Neutrophil (primary cell): ENCODE results near the gene PRDM10.

Experiments used
- H3K27ac ChIP-seq: fragments of 200-600 bp; sonication (generic); 2 replicates; pipeline ENCODE4 v1.5.1; 2016; ENCODE audit warnings: mild to moderate bottlenecking, moderate library complexity
- H3K27me3 ChIP-seq: fragments of 200-600 bp; sonication (generic); 2 replicates; pipeline ENCODE4 v1.6.0; 2016; ENCODE audit warnings: mild to moderate bottlenecking
- H3K36me3 ChIP-seq: fragments of 200-600 bp; sonication (generic); 2 replicates; pipeline ENCODE4 v1.5.1; 2017
- H3K4me1 ChIP-seq, 2 experiments: fragments of 200-600 bp in 1 of 2; sonication (generic) in 1 of 2; 1 replicate in 1 of 2; 2 replicates in 1 of 2; pipeline versions ENCODE4 v1.5.1 to v1.6.1; 2013 to 2016; ENCODE audit warnings: low read depth in 1 of 2, low read length in 1 of 2, mild to moderate bottlenecking in 1 of 2, moderate library complexity in 1 of 2; ENCODE audit not compliant: control insufficient read depth in 1 of 2, insufficient read depth in 1 of 2
- H3K4me3 ChIP-seq, 2 experiments: fragments of 200-600 bp in 1 of 2; sonication (generic) in 1 of 2; 1 replicate in 1 of 2; 2 replicates in 1 of 2; pipeline ENCODE4 v1.5.1; 2013 to 2016; ENCODE audit warnings: low read depth in 1 of 2, low read length in 1 of 2, mild to moderate bottlenecking in 1 of 2, moderate library complexity in 1 of 2
- H3K9me3 ChIP-seq: fragments of 200-600 bp; sonication (generic); 2 replicates; pipeline ENCODE4 v1.5.1; 2016
- TF ChIP-seq, protein P1 (sequence below): fragments of 200-600 bp; sonication (generic); IDR thresholded peaks from 2 replicates; pipeline ENCODE4 v1.5.1; 2016; ENCODE audit warnings: antibody characterized with exemption

Gene PRDM10

DNA sequence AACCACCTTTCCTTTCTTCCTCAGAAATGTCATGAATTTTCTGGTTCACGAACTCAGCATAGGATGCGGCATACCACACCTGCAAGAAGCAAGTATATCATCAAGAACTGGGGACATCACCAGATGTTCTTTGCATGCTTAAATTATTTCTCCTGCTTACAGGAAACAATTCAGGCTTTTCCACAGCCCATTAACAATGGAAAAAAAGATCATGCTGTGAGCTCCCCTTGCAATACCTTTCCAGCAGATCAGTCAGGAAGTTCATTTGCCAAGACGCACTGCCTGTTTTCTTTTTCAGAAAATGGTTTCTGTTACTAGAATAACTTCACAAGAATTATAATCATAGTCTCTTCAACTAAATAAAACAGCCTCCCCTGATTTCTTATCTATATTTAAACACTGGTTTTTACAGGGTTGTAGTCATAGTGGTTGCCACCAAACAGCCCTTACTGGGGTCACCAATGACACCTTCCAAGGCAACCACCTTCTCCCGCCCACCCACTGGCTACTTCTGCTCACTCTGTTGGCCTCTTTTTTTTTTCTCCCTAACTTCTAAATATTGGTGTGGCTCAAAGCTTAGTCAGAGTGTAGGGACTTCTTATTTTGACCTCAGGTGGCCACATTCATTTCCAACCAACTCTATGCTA lies 64.9 kb downstream of the PRDM10 start:
- H3K9me3 ChIP-seq: no peaks in the 10 kb centered on the region

DNA sequence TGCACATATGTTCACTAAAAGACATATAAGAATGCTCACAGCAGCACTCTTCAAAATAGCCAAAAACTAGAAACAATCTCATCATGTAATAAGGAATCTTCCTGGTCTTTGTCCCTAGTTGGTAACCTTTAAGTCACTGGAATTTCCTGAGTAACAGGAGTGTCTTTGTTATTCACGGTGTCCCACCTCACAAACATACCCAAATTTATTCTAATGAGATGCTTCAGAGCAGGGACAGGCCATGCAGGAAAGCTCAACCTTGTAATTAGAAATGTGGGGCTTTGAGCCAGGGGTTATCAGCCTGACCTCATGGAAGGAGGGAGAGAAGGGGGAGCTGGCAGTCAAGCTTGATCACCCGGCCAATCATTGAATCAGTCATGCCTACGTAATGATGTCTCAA lies 66.9 kb downstream of the PRDM10 start:
- H3K4me1 ChIP-seq: peaks cover 6 to 11% of the 10 kb centered on the region in 2 experiments
- H3K27ac ChIP-seq: no peak overlapping the region
- no peaks in the 10 kb centered on the region for H3K9me3 ChIP-seq
- H3K27me3 ChIP-seq: no peaks in the 10 kb centered on the region
- peaks cover 23% of the 10 kb centered on the region for H3K36me3 ChIP-seq
- TF ChIP-seq, protein P1, sequence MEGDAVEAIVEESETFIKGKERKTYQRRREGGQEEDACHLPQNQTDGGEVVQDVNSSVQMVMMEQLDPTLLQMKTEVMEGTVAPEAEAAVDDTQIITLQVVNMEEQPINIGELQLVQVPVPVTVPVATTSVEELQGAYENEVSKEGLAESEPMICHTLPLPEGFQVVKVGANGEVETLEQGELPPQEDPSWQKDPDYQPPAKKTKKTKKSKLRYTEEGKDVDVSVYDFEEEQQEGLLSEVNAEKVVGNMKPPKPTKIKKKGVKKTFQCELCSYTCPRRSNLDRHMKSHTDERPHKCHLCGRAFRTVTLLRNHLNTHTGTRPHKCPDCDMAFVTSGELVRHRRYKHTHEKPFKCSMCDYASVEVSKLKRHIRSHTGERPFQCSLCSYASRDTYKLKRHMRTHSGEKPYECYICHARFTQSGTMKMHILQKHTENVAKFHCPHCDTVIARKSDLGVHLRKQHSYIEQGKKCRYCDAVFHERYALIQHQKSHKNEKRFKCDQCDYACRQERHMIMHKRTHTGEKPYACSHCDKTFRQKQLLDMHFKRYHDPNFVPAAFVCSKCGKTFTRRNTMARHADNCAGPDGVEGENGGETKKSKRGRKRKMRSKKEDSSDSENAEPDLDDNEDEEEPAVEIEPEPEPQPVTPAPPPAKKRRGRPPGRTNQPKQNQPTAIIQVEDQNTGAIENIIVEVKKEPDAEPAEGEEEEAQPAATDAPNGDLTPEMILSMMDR: no peak
- no peak overlapping the region for H3K4me3 ChIP-seq

More for the DNA sequence above, 64.9 kb downstream of the PRDM10 start:
- H3K27me3 ChIP-seq: no peaks in the 10 kb centered on the region
- H3K27ac ChIP-seq: no peak overlapping the region
- no peaks in the 10 kb centered on the region for H3K4me1 ChIP-seq
- peaks cover 35% of the 10 kb centered on the region for H3K36me3 ChIP-seq
- H3K4me3 ChIP-seq: no peak overlapping the region
- TF ChIP-seq, protein P1: no peak

DNA sequence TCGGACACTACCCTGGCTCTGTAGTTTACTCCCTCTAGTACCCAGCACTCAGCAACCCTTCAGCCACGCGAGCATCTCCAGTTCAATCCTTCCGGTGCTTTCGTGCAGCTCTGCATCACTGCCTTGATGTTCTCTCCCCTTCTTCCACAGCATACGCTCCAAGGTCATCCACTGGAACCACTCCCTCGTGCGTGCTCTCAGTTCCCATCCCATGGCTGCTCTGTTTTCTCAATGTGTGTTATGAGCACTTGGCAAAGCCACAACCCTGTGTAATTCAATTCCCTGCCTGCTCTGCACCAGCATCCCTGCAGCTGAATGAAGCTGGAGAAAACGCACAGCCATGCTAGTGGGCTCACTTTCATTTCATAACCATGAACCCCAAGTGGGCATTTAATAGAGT lies 68.7 kb downstream of the PRDM10 start:
- Histone ChIP-seq H3K27ac (no peak overlapping the region), H3K9me3 (no peaks in the 10 kb centered on the region), H3K36me3 (peaks cover 17% of the 10 kb centered on the region), H3K27me3 (no peaks in the 10 kb centered on the region), H3K4me1 (peaks cover 24 to 30% of the 10 kb centered on the region in 2 experiments), H3K4me3 (no peak overlapping the region)
- TF ChIP-seq, protein P1: no peak

DNA sequence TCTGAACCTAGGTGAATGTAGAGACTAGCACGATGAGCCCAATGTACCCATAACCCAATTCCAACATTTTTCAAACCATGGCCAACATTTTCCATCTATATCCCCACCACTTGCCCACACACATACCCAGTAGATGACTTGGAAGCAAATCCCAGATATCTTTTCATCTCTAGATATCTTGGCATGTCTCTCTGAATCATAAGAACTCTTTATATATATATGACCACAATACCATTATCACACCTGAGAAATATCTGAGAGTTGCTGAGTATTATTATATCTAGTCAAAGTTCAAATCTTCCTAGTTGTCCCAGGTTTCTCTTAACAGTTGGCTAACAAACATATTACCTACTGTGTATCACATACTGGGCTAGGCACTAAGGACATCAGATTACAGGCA lies 69.4 kb downstream of the PRDM10 start:
- Histone ChIP-seq H3K27me3 (no peaks in the 10 kb centered on the region), H3K4me1 (peaks cover 25 to 31% of the 10 kb centered on the region in 2 experiments), H3K36me3 (peaks cover 17% of the 10 kb centered on the region), H3K4me3 (no peak overlapping the region), H3K9me3 (no peaks in the 10 kb centered on the region), H3K27ac (no peak overlapping the region)
- TF ChIP-seq, protein P1: no peak

DNA sequence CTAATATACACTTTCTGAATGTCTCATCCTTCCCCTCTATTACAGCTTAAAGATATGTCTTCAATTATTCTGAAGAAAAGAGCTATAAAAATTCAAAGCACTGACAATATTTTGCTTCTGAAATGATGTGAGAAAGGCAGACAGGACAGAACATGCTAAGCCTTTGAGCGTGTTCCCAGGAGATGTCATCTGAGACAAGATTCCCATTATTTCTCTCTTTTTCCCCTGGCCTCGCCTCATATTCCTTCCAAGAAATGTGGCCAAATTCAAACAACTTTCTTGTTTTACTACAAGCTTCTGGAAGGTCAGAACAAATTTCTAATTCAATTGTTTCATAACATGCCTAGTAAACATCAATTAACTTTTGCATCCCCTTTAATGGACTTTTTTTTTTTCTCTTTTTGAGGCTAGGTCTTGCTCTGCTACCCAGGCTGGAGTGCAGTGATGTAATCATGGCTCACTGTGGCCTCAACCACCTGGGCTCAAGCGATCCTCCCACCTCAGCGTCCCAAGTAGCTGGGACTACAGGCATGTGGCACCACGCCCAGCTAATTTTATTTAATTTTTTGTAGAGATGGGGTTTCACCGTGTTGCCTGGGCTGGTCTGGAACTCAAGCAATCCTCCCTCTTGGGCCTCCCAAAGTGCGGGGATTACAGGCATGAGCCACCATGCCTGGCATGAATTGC lies 70.1 kb downstream of the PRDM10 start:
- Histone ChIP-seq H3K4me1 (peaks cover 25 to 31% of the 10 kb centered on the region in 2 experiments), H3K4me3 (no peak overlapping the region), H3K9me3 (no peaks in the 10 kb centered on the region), H3K27ac (no peak overlapping the region), H3K36me3 (peaks cover 17% of the 10 kb centered on the region), H3K27me3 (no peaks in the 10 kb centered on the region)
- TF ChIP-seq, protein P1: no peak
